Measurements from ENCODE around the gene ABCD1.

DNA sequence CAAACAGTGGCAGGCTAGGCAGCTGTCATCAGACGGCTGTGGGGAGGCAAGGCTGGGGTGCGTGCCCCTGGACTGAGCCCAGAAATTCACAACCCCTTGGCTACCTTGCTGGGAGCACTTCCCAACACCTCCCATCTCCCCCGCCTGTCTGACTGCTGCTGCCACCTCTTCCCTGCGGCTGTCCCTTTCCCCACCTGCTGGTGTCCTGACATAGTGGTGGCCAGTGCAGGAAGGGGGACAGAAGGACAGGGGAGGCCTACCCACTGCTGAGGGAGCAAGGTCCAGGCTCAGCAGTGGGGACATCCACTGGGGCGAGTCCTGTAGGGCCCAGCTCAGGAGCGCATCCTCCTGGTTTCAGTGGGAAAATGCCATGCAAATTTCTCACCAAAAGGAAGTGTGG is 3.4 kb downstream of the ABCD1 start:
- TF ChIP-seq, protein P1, sequence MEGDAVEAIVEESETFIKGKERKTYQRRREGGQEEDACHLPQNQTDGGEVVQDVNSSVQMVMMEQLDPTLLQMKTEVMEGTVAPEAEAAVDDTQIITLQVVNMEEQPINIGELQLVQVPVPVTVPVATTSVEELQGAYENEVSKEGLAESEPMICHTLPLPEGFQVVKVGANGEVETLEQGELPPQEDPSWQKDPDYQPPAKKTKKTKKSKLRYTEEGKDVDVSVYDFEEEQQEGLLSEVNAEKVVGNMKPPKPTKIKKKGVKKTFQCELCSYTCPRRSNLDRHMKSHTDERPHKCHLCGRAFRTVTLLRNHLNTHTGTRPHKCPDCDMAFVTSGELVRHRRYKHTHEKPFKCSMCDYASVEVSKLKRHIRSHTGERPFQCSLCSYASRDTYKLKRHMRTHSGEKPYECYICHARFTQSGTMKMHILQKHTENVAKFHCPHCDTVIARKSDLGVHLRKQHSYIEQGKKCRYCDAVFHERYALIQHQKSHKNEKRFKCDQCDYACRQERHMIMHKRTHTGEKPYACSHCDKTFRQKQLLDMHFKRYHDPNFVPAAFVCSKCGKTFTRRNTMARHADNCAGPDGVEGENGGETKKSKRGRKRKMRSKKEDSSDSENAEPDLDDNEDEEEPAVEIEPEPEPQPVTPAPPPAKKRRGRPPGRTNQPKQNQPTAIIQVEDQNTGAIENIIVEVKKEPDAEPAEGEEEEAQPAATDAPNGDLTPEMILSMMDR (IDR thresholded peaks at IDR 0.05; ENCODE audit: poor library complexity), result no peak
- no peak for TF ChIP-seq EZH2 (IDR thresholded peaks at IDR 0.05; ENCODE audit: borderline replicate concordance)

Data from hepatocyte (in vitro differentiated cells).